Retinal pigment epithelial cell (primary cell): ENCODE data around the gene RHBDD1.

ENCODE experiments used
- DNase-seq: peaks from one replicate; pipeline ENCODE4 v3.0.0-alpha.2; 2010; ENCODE audit warnings: low read depth
- H3K4me3 ChIP-seq: 2 replicates; pipeline ENCODE4 v1.5.1; 2011; ENCODE audit warnings: mild to moderate bottlenecking, low read length, control low read depth, moderate library complexity
- TF ChIP-seq, protein P1 (sequence below): conservative IDR thresholded peaks from 2 replicates; pipeline ENCODE4 v1.5.1; 2011; ENCODE audit warnings: low read depth, low read length, control low read depth, inconsistent platforms

Gene RHBDD1

DNA sequence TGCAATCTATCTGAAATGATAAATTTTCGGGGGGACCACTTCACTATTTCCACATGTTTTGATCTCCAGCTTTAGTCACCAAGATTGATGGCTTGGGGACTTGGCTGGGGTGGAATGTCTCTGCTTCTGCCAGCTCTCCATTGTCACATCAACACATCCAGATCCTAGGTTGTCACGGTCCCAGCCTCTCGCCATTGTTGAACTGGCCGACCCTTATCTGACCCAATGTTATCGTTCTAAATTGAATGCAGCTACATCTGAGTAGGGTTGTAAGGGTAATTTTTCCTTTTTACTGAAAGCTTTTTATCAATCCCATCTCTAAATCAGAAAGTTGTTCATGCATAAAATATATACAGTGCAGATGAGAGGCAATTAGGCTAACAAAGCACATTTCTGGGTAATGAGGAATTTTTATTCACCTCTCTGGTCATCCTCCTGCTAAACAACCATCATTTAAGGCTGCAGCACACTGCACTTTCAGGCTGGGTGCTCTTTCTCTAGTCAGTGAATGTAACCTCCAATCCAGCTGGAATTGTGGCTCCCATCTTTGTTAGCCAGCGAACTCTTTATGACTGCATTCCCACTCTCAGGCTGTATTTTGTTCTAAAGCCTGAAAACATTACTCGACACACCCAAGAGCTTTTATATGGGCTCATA lies 200.0 kb downstream of the RHBDD1 start:
- TF ChIP-seq, protein P1, sequence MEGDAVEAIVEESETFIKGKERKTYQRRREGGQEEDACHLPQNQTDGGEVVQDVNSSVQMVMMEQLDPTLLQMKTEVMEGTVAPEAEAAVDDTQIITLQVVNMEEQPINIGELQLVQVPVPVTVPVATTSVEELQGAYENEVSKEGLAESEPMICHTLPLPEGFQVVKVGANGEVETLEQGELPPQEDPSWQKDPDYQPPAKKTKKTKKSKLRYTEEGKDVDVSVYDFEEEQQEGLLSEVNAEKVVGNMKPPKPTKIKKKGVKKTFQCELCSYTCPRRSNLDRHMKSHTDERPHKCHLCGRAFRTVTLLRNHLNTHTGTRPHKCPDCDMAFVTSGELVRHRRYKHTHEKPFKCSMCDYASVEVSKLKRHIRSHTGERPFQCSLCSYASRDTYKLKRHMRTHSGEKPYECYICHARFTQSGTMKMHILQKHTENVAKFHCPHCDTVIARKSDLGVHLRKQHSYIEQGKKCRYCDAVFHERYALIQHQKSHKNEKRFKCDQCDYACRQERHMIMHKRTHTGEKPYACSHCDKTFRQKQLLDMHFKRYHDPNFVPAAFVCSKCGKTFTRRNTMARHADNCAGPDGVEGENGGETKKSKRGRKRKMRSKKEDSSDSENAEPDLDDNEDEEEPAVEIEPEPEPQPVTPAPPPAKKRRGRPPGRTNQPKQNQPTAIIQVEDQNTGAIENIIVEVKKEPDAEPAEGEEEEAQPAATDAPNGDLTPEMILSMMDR = no peak
- H3K4me3 ChIP-seq = no peak overlapping the region
- DNase-seq = no peak

DNA sequence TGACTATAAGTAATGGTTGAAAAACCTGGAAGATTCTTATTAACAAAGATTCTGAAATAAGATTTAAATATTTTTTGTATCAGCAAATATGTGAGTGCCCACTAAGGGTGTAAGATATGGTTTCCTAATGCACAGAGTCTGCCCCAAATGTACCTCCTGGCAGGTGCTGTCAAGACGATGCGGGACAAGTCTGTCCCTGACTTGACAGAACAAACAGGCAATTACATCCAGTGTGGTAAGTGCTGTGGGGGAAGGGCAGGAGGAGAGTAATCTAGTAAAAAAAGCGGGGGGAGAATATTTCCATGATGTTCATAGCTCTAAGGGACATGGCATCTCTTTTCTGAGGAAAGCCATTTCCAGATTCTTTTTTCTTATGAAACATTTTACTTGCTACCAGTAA lies 200.7 kb downstream of the RHBDD1 start:
- DNase-seq = no peak
- TF ChIP-seq, protein P1 = no peak
- no peak overlapping the region for H3K4me3 ChIP-seq

DNA sequence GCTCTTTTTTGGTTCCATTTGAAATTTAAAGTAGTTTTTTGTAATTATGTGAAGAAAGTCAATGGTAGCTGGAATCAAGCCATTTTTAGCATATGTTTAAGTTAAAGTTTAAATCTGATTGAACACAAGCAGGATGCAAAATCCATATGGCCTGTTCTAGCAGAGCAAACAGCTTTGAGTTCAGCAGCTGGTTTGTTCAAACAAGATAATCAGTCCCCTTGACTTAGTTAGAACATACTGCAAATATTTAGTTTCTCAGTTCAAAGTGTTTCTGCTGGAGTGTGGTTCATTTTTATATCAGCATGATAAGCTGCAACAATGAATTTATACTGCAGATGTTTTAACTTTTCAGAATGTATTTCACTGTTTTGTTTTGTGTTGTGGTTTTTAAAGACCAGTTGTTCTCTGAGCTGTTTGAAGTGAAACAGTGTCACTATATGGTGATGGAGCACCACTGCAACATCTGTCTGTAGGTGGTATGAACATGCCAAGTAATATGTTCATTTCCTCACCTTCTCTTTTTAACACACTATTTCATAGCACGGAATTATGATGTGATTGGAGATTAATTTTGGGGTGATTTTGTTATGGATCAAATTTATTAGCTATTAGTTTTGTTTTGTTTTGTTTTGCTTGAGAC lies 202.8 kb downstream of the RHBDD1 start:
- no peak for DNase-seq
- TF ChIP-seq, protein P1 = no peak
- no peak overlapping the region for H3K4me3 ChIP-seq

DNA sequence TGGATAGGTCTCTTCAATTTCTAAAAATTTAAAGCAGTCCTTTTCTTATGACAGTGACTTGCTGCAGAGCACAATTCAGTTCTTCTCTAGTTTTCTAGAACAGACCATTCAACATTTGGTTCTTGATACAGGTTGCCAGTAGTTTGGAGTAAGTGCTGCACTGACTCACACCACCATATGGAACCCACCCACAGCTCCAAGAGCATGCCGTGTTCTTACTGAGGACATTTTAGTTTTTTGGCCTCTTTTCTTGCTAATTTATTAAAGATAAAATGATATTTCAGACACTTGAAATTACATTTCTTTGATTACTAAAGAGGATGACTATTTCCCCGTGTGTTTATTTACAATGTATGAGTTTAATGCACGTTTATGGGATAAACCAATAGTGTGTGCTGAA lies 208.1 kb downstream of the RHBDD1 start:
- TF ChIP-seq, protein P1 = no peak
- DNase-seq = no peak
- no peak overlapping the region for H3K4me3 ChIP-seq
